Trophoblast cell (in vitro differentiated cells and primary cell): ENCODE measurements around the gene RABEPK.

Experiments
- DNase-seq, 2 donors: peaks; one replicate each; pipeline ENCODE4 v3.0.0-alpha.2; 2016
- H2AFZ ChIP-seq: 2 replicates; pipeline ENCODE4 v1.6.1; 2013; ENCODE audit warnings: low read length, moderate library complexity, mild to moderate bottlenecking; ENCODE audit not compliant: insufficient read depth, poor library complexity
- H2AK5ac ChIP-seq: 2 replicates; pipeline ENCODE4 v1.6.1; 2013; ENCODE audit warnings: mild to moderate bottlenecking, low read length
- H2BK120ac ChIP-seq: 2 replicates; pipeline ENCODE4 v1.6.1; 2013; ENCODE audit warnings: low read length, mild to moderate bottlenecking, moderate library complexity; ENCODE audit not compliant: insufficient read depth, poor library complexity
- H2BK12ac ChIP-seq: 2 replicates; pipeline ENCODE4 v1.6.1; 2013; ENCODE audit warnings: mild to moderate bottlenecking, low read length, moderate library complexity
- H2BK5ac ChIP-seq: 2 replicates; pipeline ENCODE4 v1.6.1; 2013; ENCODE audit warnings: low read length, low read depth, moderate library complexity, mild to moderate bottlenecking; ENCODE audit not compliant: poor library complexity
- H3K14ac ChIP-seq: 2 replicates; pipeline ENCODE4 v1.6.1; 2013; ENCODE audit warnings: mild to moderate bottlenecking, low read length
- H3K18ac ChIP-seq: 2 replicates; pipeline ENCODE4 v1.6.1; 2013; ENCODE audit warnings: mild to moderate bottlenecking, low read length
- H3K23ac ChIP-seq: 2 replicates; pipeline ENCODE4 v1.6.1; 2013; ENCODE audit warnings: low read length
- H3K27ac ChIP-seq: 2 replicates; pipeline ENCODE4 v1.5.1; 2013; ENCODE audit warnings: low read depth, mild to moderate bottlenecking, inconsistent platforms, low read length, moderate library complexity
- H3K27me3 ChIP-seq: 2 replicates; pipeline ENCODE4 v1.6.1; 2013; ENCODE audit warnings: inconsistent platforms, mild to moderate bottlenecking, low read length, moderate library complexity; ENCODE audit not compliant: insufficient read depth
- H3K36me3 ChIP-seq, 2 experiments: 1 replicate in 1 of 2; 2 replicates in 1 of 2; pipeline ENCODE4 v1.6.1; 2013; ENCODE audit warnings: low read length in 2 of 2, mild to moderate bottlenecking in 2 of 2, moderate library complexity in 1 of 2; ENCODE audit not compliant: insufficient read depth in 2 of 2, control insufficient read depth in 1 of 2
- H3K4ac ChIP-seq: 2 replicates; pipeline ENCODE4 v1.6.1; 2013; ENCODE audit warnings: low read depth, mild to moderate bottlenecking, low read length, moderate library complexity
- H3K4me1 ChIP-seq, 2 experiments: 1 replicate in 1 of 2; 2 replicates in 1 of 2; pipeline ENCODE4 v1.6.1; 2013; ENCODE audit warnings: low read length in 2 of 2, mild to moderate bottlenecking in 2 of 2, moderate library complexity in 1 of 2; ENCODE audit not compliant: insufficient read depth in 2 of 2, control insufficient read depth in 1 of 2
- H3K4me2 ChIP-seq: 2 replicates; pipeline ENCODE4 v1.6.1; 2013; ENCODE audit warnings: inconsistent platforms, mild to moderate bottlenecking, low read length, moderate library complexity
- H3K4me3 ChIP-seq: 2 replicates; pipeline ENCODE4 v1.5.1; 2013; ENCODE audit warnings: mild to moderate bottlenecking, low read depth, low read length, inconsistent platforms
- H3K79me1 ChIP-seq: one replicate; pipeline ENCODE4 v1.6.1; 2013; ENCODE audit warnings: low read length
- H3K79me2 ChIP-seq: 2 replicates; pipeline ENCODE4 v1.6.1; 2013; ENCODE audit warnings: low read length, mild to moderate bottlenecking; ENCODE audit not compliant: control insufficient read depth, insufficient read depth, poor library complexity
- H3K9ac ChIP-seq: 2 replicates; pipeline ENCODE4 v1.6.1; 2013; ENCODE audit warnings: mild to moderate bottlenecking, low read length
- H3K9me3 ChIP-seq: 2 replicates; pipeline ENCODE4 v1.6.1; 2013; ENCODE audit warnings: low read depth, mild to moderate bottlenecking, control low read depth, inconsistent platforms, low read length; ENCODE audit not compliant: insufficient read depth
- H4K12ac ChIP-seq: 2 replicates; pipeline ENCODE4 v1.6.1; 2013; ENCODE audit warnings: low read depth, mild to moderate bottlenecking, low read length, moderate library complexity
- H4K8ac ChIP-seq: 2 replicates; pipeline ENCODE4 v1.6.1; 2013; ENCODE audit warnings: low read depth, mild to moderate bottlenecking, low read length, moderate library complexity
- H4K91ac ChIP-seq: one replicate; pipeline ENCODE4 v1.6.1; 2013; ENCODE audit warnings: low read depth, mild to moderate bottlenecking, low read length, moderate library complexity
- WGBS: extraction: QIAGEN DNeasy Blood & Tissue Kit; methylation state at CpG from one replicate; pipeline ENCODE4 v1.1.7; 2013; ENCODE audit warnings: missing lambda C conversion rate; ENCODE audit not compliant: insufficient read length, insufficient coverage; ENCODE audit errors: extremely low coverage; 5-methylcytosine and 5-hydroxymethylcytosine counted together

RABEPK gene

DNA sequence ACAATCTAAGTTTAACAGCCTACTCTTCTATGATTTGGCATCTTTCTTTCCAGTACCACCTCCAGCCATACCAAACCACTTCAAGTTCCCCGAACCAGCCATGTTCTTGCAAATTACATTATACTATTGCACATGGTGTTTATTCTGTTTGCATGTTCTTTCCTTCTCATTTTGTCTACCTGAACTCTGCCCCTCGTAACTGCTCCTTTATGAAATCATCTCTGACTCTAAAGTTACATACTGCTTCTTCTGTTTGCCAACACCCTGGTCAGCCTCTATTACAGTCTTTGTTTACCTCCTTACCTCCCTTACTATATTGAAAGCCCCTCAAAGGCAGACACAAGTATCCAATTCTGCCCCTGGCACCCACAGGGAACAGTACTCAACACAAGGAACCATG is 16.8 kb upstream of the RABEPK start:
- Histone ChIP-seq H3K79me1 (no peaks in the 10 kb centered on the region), H3K27ac (no peak overlapping the region), H4K12ac (no peak overlapping the region), H3K4me1 (no peaks in the 10 kb centered on the region), H4K8ac (no peak overlapping the region), H3K27me3 (no peaks in the 10 kb centered on the region), H3K9ac (no peak overlapping the region), H3K4ac (peak overlapping the region; percentile 2), H3K14ac (no peak overlapping the region), H2BK12ac (no peak overlapping the region), H2BK5ac (no peak overlapping the region), H3K4me3 (no peak overlapping the region), H4K91ac (no peak overlapping the region), H2AK5ac (no peak overlapping the region), H3K36me3 (no peaks in the 10 kb centered on the region), H3K23ac (no peak overlapping the region), H3K79me2 (peaks cover 5% of the 10 kb centered on the region), H2BK120ac (no peak overlapping the region), H3K9me3 (no peaks in the 10 kb centered on the region), H3K18ac (no peak overlapping the region), H2AFZ (no peak overlapping the region), H3K4me2 (no peak overlapping the region)
- DNase-seq = no peak
- no CpG with 5 or more reads among the region's 2 CpGs for WGBS

DNA sequence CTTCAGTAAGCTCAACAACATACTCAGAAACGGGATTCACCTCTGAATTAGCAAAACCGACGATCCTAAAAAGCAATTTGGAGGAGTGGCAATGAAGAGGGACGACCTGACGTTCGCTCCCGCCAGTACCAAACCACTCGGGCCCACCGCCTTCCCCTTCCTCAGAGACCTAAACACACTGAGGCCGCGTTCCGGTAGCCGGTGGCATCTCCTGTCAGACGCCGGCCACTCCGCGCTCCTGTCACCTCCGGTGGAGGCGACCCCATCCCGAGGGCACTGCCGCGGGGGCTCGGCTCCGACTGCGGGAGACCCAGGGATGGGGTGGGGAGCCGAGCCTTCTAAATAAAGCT is 11.4 kb upstream of the RABEPK start:
- Histone ChIP-seq H2AFZ (peak overlapping the region; percentile 84), H4K8ac (peak overlapping the region; percentile 90), H3K14ac (no peak overlapping the region), H3K4me3 (peak overlapping the region; percentile 99), H2BK5ac (no peak overlapping the region), H3K36me3 (no peaks in the 10 kb centered on the region), H2AK5ac (no peak overlapping the region), H3K23ac (no peak overlapping the region), H4K12ac (peak overlapping the region; percentile 79), H3K79me2 (peaks cover 16% of the 10 kb centered on the region), H3K4ac (peak overlapping the region; percentile 71), H3K27ac (no peak overlapping the region), H4K91ac (no peak overlapping the region), H3K9ac (peak overlapping the region; percentile 98), H2BK120ac (no peak overlapping the region), H3K18ac (no peak overlapping the region), H3K27me3 (no peaks in the 10 kb centered on the region), H3K4me1 (peaks cover 2 to 5% of the 10 kb centered on the region in 2 experiments), H3K4me2 (peak overlapping the region; percentile 67), H3K79me1 (peaks cover 8% of the 10 kb centered on the region), H2BK12ac (no peak overlapping the region), H3K9me3 (no peaks in the 10 kb centered on the region)
- no CpG with 5 or more reads among the region's 26 CpGs for WGBS
- DNase-seq = peak; percentile 21 to 37

DNA sequence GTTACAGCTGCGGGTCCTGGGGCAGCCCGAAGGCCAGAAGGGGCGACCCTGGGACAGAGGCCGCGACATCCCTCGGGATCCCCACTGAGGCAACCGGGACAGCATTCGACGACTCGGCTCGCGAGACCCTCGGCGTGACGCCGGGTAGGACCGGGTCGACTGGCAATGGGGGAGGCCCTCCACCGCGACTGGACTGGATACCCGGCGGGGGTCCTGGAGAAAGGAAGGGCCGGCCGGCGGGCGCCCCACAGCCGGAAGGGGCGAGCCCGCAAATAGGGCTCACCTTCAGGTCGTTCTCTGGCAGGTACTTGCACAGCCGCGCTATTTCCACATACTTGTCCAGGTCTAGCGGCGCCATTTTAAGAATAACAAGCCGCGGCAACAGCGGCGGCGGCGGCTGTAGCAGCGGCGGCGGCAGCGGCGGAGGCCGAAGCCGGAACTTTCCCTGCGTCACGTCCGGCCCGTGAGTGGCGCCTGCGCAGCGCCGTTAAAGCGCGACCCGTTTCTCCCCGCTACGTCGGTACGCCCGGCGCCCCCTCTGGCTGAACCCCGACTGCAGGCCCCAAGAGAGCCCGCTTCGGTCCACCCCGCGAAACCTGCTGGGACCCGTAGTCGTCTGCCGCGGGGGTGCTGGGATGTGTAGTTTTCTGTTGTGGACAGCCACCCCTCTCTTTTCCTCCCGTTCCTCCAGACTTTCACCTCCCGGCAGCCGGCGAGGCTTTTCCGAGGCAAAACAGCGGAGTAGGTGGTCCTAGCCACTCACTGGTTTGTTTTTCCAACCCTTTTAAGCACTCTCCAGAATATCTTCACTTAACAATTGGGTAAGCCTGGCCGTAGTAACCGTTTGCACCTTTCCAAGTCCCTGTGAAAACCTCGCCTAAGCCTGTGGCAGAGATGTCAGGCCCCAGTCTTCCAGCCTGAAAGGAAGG is 10.7 kb upstream of the RABEPK start, which contains the start of gene PPP6C:
TSS of gene PPP6C (minus strand) at position 443 of the 929 bp plus-strand sequence. CDS start at position 358, 85 bp downstream.
- no peak within 1 kb of the TSS for H3K23ac ChIP-seq
- H4K8ac ChIP-seq = peak within 1 kb of the TSS; percentile 90
- H3K36me3 ChIP-seq = no peaks in the 10 kb centered on the region
- peak; percentile 80 to 86 for DNase-seq
- peak within 1 kb of the TSS; percentile 71 for H3K4me2 ChIP-seq
- H4K12ac ChIP-seq = peak within 1 kb of the TSS; percentile 94
- no CpG with 5 or more reads among the region's 82 CpGs for WGBS
- peak within 1 kb of the TSS; percentile 59 for H2BK5ac ChIP-seq
- H3K14ac ChIP-seq = peak within 1 kb of the TSS; percentile 92
- H3K4me3 ChIP-seq = peak within 1 kb of the TSS; percentile 99
- peak within 1 kb of the TSS; percentile 71 for H2AK5ac ChIP-seq
- H2AFZ ChIP-seq = peak within 1 kb of the TSS; percentile 84
- H3K4me1 ChIP-seq = peaks cover 2 to 5% of the 10 kb centered on the region in 2 experiments
- H4K91ac ChIP-seq = peak within 1 kb of the TSS; percentile 67
- peaks cover 16% of the 10 kb centered on the region for H3K79me2 ChIP-seq
- H3K18ac ChIP-seq = peak within 1 kb of the TSS; percentile 74
- peak within 1 kb of the TSS; percentile 4 for H2BK120ac ChIP-seq
- H3K4ac ChIP-seq = peak within 1 kb of the TSS; percentile 71
- no peaks in the 10 kb centered on the region for H3K9me3 ChIP-seq
- H3K79me1 ChIP-seq = peaks cover 8% of the 10 kb centered on the region
- H3K27me3 ChIP-seq = no peaks in the 10 kb centered on the region
- H3K9ac ChIP-seq = peak within 1 kb of the TSS; percentile 98
- H3K27ac ChIP-seq = peak within 1 kb of the TSS; percentile 77
- peak within 1 kb of the TSS; percentile 85 for H2BK12ac ChIP-seq

DNA sequence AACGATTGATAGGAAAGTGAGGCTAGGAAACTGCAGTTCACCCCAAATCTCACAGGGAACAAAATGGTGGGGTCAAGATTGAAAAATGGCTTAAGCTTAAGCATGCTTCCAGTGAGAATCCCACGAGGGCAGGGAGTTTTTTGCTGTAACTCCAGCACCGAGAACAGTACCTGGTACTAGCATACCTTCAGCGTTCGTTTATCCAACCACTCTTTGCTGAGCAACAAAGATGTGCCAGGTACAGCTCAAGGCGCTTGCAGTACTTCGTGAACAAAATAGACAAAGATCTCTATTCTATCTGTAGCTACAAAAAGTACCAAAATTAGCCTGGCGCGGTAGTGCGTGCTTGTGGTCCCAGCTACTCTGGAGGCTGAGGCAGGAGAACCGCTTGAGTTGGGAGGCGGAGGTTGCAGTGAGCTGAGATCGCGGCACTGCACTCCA is 10.0 kb upstream of the RABEPK start:
- H3K79me2 ChIP-seq = peaks cover 16% of the 10 kb centered on the region

More for the DNA sequence above, 10.0 kb upstream of the RABEPK start:
- H2BK120ac ChIP-seq = no peak overlapping the region
- peak overlapping the region; percentile 71 for H3K4me2 ChIP-seq
- H3K27me3 ChIP-seq = no peaks in the 10 kb centered on the region
- peak overlapping the region; percentile 61 for H4K91ac ChIP-seq
- H2BK5ac ChIP-seq = no peak overlapping the region
- no peaks in the 10 kb centered on the region for H3K9me3 ChIP-seq
- peaks cover 2 to 5% of the 10 kb centered on the region in 2 experiments for H3K4me1 ChIP-seq
- H3K79me1 ChIP-seq = peaks cover 8% of the 10 kb centered on the region
- no peak overlapping the region for H3K9ac ChIP-seq
- H3K36me3 ChIP-seq = no peaks in the 10 kb centered on the region
- H3K23ac ChIP-seq = no peak overlapping the region
- H2AFZ ChIP-seq = peak overlapping the region; percentile 76
- DNase-seq = no peak
- H3K27ac ChIP-seq = peak overlapping the region; percentile 53
- no peak overlapping the region for H3K18ac ChIP-seq
- no CpG with 5 or more reads among the region's 14 CpGs for WGBS
- H2BK12ac ChIP-seq = peak overlapping the region; percentile 85
- no peak overlapping the region for H2AK5ac ChIP-seq
- peak overlapping the region; percentile 94 for H4K12ac ChIP-seq
- H3K14ac ChIP-seq = no peak overlapping the region
- peak overlapping the region; percentile 70 for H3K4ac ChIP-seq
- H3K4me3 ChIP-seq = no peak overlapping the region
- peak overlapping the region; percentile 86 for H4K8ac ChIP-seq
